ENCODE data around the gene KLF6.

KLF6 gene

GRCh38 chr10:3774814-3775695 lies 10.0 kb downstream of the KLF6 start:
- DNase-seq (ENCODE audit: low read depth), result peak; percentile 90

- DNase-seq (ENCODE audit: low read depth), result peak; percentile 70
Measured at GRCh38 chr10:3774018-3774813, 10.8 kb downstream of the KLF6 start.

DNA sequence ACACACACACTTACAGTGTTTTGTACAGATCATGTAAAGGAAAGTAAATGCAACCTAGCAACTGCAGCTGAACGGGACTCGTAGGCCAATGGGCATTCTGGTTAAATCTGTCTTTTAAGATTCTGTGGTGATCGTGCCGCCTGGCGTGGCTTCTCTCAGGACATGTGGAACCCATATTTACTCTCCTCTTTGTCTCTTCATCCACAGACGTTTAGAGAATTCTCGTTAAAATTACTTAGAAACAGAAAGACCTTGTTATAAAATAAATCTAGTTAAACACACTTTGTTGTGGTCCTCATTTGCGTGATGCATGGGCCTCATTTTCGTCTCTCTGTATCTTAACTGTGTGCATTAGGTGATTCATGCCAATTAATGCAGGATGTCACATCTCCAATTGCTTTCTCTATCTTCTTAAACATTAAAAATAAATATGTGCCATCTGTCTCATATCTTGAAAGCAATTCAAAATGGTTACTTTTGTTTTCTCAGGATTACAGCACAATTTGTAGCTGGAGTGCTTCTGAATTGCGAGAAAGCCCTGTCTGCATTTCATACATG lies 11.5 kb downstream of the KLF6 start:
- peak; percentile 56 for DNase-seq (ENCODE audit: low read depth)

GRCh38 chr10:3772361-3773171 lies 12.4 kb downstream of the KLF6 start:
- peak; percentile 42 for DNase-seq (ENCODE audit: low read depth)

DNA sequence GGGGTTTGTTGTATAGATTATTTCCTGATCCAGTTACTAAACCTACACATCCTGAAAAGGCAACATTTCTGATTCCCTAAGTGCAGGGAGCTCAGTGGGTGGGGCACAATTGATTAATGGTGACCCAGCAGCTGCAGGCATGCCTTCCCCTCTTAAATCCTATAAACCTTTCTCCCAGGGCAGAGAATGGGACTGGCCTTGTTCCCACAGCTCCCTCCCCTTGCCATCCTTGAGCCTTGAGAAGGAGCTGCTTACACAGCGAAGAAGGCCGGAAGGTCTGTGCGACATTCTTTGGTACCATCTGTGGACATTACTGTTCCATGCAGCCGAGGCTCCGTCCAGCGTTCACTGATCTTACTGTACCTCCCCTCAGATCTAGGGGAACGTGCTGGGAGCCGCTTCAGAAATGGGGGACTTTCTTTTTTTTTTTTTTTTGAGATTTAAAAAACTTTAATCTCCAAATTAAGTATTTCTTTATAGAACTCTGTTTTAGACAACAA lies 14.3 kb downstream of the KLF6 start:
- DNase-seq (ENCODE audit: low read depth), result no peak

DNA sequence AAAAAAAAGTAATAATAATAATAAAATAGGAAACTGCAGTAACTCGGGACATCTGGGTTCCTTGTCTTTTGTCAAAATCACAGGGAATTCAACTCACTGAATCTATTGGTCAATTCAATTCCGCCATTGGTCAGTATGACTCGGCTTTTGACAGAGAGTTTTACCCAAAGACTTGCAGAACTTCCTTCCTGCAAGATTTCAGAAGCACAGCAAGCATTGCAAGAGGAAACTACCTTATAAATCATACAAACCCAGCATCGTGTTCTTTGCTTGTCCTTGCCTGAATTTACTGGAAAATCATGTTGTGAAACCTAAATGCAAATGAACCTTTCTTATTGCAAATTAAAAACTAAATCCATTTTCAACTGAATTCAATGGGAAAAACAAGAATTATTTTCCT lies 15.5 kb downstream of the KLF6 start:
- no peak for DNase-seq (ENCODE audit: low read depth)

GRCh38 chr10:3766046-3766756 lies 18.8 kb downstream of the KLF6 start:
- no peak for DNase-seq (ENCODE audit: low read depth)

DNA sequence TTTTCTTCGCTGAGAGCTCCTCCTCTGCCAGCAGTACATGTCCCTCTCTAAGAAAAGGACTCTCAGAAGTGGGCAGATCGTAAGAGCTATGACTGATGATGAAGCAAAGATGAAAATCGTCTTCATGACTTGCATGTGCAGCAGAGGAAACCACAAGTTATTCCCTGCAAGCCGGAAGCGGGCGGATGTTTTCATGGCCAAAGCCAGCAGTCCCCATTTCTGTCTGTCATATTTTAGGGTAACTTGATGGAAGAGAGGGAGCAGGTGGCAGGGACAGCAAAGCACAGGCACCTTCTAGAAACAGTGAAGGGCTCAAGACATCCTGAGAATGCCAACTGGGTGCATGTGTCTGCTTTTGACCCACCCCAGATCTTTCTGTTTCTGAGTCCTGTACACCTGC lies 19.9 kb downstream of the KLF6 start:
- no peak for DNase-seq (ENCODE audit: low read depth)

DNA sequence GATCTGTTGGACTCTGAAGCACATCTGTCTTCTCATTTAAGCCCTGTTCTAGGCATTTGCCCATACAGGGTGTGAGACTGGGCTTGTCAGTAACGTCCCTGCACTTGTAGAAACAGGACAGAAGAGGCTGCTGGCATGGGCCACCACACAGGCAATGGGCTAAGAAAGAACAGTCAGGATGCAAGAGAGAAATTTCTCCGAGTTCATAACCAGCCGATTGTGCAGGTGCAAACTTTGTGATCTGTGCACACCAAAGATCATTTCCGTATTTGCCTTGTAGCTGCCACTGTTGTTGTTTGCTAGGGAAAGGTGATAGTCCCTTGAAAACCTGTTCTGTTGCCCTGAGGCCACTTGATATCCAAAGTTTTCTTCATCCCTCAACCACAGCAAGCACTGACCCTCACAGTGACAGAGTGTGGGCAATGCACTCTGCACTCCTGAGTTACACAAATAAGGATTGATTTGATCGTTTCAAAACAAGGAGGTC lies 20.3 kb downstream of the KLF6 start:
- no peak for DNase-seq (ENCODE audit: low read depth)

DNA sequence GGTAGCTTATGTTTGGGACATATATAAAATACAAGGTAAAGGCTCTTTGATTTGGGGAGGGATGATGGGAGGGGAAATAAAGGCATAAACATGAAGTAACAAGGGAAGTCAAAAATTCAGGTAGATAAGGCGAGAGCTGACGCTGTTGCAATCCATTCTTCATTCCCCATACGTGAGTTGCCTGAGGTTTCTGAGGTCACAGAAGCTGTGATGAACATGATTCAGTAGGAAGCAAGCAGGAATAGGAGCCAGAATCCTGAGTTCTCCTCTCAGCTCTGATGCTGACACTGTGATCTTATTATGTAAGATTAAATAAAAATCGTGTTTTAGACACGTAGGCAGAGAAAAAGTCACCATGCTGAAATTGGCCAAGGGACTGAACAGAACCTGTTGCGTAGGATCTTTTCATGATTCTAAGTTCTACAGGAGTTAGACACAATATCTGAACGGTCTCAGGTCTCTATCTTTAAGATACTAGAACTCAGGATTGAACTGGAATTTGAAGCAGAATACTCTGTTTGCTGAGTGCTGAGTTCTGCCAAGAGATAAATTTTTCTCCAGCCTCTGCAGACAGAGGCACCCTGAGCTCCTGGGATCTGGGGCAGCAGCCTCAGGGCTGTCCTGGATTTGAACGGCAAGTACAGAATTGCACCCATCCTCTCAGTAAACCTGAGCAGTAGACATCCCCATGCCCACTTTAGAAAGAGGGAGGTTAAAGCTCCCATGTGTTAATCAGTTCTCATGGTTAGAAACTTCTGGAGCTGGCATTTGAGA lies 21.0 kb downstream of the KLF6 start:
- peak; percentile 90 for DNase-seq (ENCODE audit: low read depth)

DNA sequence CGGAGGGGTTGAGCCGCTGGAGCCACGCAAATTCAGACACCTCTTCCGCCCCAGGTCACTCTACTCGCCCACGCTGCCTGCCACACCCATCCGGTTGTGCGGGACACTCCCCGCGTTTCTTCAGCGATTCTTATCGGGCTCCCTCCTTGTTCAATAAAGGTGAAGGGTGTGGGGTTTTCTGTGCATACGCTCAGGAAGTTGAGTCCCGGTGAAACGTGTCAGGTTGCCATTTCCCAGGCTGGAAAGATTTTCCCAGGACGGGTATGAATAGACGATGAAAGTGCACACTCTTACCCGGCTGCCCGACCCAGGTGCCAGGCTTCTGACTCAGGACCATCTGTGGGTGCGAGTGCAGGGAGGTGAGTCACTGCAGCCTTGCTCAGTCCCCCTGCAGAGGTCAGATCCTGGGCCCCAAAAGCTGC lies 22.0 kb downstream of the KLF6 start:
- DNase-seq (ENCODE audit: low read depth), result peak; percentile 80

- DNase-seq (ENCODE audit: low read depth), result no peak
Measured at GRCh38 chr10:3762309-3762708, 22.7 kb downstream of the KLF6 start.

- peak; percentile 77 for DNase-seq (ENCODE audit: low read depth)
Measured at GRCh38 chr10:3761904-3762303, 23.1 kb downstream of the KLF6 start.

- DNase-seq (ENCODE audit: low read depth), result peak; percentile 31
Measured at GRCh38 chr10:3761021-3761686, 23.9 kb downstream of the KLF6 start.

DNA sequence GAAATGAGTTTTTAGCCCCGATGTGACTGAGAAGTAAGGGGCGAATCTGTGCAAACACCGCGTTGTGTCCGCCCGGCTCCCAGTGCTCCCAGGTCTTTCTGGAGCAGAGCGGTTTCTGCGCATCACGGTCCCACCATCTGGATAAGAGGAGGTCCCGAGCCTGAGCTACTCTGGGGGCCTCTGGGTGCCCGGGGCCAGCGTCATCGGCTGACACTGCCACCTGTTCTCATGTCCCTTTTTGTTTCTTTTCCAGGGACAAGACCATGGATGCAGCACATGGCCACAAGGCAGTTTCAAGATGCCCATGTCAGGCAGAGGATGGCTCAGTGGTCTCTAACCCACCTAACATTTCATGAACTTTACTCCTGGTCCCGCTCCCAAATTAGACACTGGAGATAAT lies 24.9 kb downstream of the KLF6 start:
- no peak for DNase-seq (ENCODE audit: low read depth)

GRCh38 chr10:3759397-3759796 lies 25.6 kb downstream of the KLF6 start:
- no peak for DNase-seq (ENCODE audit: low read depth)

DNA sequence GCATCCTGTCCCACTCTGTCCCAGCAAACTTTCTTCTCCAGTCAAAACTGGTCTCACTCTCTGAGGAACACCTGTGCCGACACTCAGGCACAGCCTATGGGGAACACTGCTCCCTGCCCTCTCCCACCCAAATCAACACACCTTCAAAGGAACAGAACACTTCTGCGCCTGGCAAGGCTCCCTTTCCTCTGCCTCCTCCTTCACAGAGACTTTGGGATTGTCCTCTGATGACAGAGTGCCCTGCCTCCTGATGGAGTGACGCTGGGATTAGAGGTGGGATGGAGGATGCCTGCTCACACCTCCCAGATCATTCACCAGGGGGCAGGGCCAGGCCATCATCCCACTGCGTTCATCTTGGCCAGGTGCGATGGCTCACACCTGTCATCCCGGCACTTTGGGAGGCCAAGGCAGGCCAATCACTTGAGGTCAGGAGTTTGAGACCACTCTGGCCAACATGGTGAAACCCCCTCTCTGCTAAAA lies 26.5 kb downstream of the KLF6 start:
- DNase-seq (ENCODE audit: low read depth), result no peak

DNA sequence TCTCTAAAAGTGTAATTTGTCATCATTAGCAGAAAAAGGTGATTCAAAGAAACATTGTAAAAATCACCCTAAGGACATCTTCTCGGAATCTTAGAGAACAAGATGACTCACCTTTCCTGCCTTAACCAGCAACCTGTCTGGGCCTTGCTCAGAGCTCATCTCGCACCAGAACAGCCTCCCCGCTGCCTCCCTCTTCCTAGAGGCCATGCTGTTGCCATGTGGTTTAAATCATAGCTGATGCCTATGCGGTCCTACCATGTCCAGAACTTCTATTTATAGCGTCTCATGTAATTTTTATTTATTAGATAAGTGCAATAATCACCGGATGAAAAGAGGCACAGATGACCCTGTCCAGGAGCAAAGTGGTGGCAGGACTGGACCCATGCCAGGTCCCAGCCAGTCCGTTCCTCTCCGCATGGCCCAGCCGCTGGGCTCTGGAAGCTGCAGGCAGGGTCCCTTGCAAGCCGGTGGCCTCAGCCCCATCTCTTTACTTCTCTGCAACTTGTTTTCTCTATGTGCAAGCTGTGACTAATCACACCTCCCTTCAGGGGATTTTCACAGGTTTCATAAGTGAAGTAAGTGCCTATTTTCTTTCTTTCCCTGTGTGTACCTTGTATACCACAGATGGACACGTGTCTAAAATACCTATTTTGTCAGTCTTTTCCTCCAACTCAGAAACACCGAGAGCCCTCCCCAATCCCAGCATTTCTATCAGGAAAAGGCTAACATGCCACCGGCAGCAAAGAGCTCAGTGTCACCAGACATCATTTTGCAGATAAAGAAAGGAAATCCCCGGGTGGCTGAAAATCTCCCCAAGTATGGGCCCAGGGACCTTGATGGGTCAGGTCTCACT lies 27.1 kb downstream of the KLF6 start:
- DNase-seq (ENCODE audit: low read depth), result peak; percentile 78

- DNase-seq (ENCODE audit: low read depth), result no peak
Measured at GRCh38 chr10:3757250-3757637, 27.8 kb downstream of the KLF6 start.
